Measurements from ENCODE around the gene NSD2. TPM values are rescaled to one million over a fixed set of nuclear protein-coding genes. Genes with fewer than 3 reads are reported as not detected.

The NSD2 gene
- polyA plus RNA-seq, 1 donor from 2014 or later: 51.6 TPM

- no peak overlapping the region for H2AFZ ChIP-seq (ENCODE audit: low read depth, low read length)
- no peak overlapping the region for H3K4me2 ChIP-seq (ENCODE audit: low read length)
- H3K27me3 ChIP-seq (ENCODE audit: insufficient read depth, low read depth, low read length): no peaks in the 10 kb centered on the region
- no peaks in the 10 kb centered on the region for H3F3A ChIP-seq (ENCODE audit: insufficient read depth, low read length, poor library complexity, severe bottlenecking)
- H3K9me3 ChIP-seq (ENCODE audit: low read length): no peaks in the 10 kb centered on the region
- H3K4me3 ChIP-seq (ENCODE audit: low read length): no peak overlapping the region
- TF ChIP-seq, protein P1, sequence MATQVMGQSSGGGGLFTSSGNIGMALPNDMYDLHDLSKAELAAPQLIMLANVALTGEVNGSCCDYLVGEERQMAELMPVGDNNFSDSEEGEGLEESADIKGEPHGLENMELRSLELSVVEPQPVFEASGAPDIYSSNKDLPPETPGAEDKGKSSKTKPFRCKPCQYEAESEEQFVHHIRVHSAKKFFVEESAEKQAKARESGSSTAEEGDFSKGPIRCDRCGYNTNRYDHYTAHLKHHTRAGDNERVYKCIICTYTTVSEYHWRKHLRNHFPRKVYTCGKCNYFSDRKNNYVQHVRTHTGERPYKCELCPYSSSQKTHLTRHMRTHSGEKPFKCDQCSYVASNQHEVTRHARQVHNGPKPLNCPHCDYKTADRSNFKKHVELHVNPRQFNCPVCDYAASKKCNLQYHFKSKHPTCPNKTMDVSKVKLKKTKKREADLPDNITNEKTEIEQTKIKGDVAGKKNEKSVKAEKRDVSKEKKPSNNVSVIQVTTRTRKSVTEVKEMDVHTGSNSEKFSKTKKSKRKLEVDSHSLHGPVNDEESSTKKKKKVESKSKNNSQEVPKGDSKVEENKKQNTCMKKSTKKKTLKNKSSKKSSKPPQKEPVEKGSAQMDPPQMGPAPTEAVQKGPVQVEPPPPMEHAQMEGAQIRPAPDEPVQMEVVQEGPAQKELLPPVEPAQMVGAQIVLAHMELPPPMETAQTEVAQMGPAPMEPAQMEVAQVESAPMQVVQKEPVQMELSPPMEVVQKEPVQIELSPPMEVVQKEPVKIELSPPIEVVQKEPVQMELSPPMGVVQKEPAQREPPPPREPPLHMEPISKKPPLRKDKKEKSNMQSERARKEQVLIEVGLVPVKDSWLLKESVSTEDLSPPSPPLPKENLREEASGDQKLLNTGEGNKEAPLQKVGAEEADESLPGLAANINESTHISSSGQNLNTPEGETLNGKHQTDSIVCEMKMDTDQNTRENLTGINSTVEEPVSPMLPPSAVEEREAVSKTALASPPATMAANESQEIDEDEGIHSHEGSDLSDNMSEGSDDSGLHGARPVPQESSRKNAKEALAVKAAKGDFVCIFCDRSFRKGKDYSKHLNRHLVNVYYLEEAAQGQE (IDR thresholded peaks at IDR 0.05; ENCODE audit: borderline replicate concordance): no peak
- TF ChIP-seq EZH2 (IDR thresholded peaks at IDR 0.05; ENCODE audit: borderline replicate concordance, insufficient read depth, low read length, poor library complexity, severe bottlenecking) (no peak), POLR2AphosphoS5 (IDR thresholded peaks at IDR 0.05) (no peak), EP300 (conservative IDR thresholded peaks at IDR 0.05; ENCODE audit: poor library complexity, severe bottlenecking) (no peak), MXI1 (conservative IDR thresholded peaks at IDR 0.05; ENCODE audit: poor library complexity, severe bottlenecking) (no peak), RAD21 (conservative IDR thresholded peaks at IDR 0.05) (no peak), TAF1 (IDR thresholded peaks at IDR 0.05; ENCODE audit: low read depth) (no peak), SMC3 (conservative IDR thresholded peaks at IDR 0.05; ENCODE audit: poor library complexity) (no peak)
- TF ChIP-seq, protein P2, sequence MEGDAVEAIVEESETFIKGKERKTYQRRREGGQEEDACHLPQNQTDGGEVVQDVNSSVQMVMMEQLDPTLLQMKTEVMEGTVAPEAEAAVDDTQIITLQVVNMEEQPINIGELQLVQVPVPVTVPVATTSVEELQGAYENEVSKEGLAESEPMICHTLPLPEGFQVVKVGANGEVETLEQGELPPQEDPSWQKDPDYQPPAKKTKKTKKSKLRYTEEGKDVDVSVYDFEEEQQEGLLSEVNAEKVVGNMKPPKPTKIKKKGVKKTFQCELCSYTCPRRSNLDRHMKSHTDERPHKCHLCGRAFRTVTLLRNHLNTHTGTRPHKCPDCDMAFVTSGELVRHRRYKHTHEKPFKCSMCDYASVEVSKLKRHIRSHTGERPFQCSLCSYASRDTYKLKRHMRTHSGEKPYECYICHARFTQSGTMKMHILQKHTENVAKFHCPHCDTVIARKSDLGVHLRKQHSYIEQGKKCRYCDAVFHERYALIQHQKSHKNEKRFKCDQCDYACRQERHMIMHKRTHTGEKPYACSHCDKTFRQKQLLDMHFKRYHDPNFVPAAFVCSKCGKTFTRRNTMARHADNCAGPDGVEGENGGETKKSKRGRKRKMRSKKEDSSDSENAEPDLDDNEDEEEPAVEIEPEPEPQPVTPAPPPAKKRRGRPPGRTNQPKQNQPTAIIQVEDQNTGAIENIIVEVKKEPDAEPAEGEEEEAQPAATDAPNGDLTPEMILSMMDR (IDR thresholded peaks at IDR 0.05; ENCODE audit: poor library complexity, severe bottlenecking): no peak
- H4K20me1 ChIP-seq (ENCODE audit: insufficient read depth): no peaks in the 10 kb centered on the region
- no peak overlapping the region for H3K9ac ChIP-seq (ENCODE audit: low read length)
- H3K9me2 ChIP-seq (ENCODE audit: insufficient read depth, low read length): no peaks in the 10 kb centered on the region
- H3K36me3 ChIP-seq (ENCODE audit: insufficient read depth, low read length): peaks cover 5% of the 10 kb centered on the region
- H3K27ac ChIP-seq (ENCODE audit: low read length): no peak overlapping the region
- H3K79me2 ChIP-seq (replicated peaks; ENCODE audit: insufficient read depth, low read length): no peaks in the 10 kb centered on the region
These were observed 40.5 kb upstream of the NSD2 start for GRCh38 chr4:1830642-1831228.

GRCh38 chr4:1831331-1831730, 39.9 kb upstream of the NSD2 start:
- Histone ChIP-seq H3K9me2 (ENCODE audit: insufficient read depth, low read length) (no peaks in the 10 kb centered on the region), H3K27ac (ENCODE audit: low read length) (no peak overlapping the region), H3K79me2 (replicated peaks; ENCODE audit: insufficient read depth, low read length) (no peaks in the 10 kb centered on the region), H2AFZ (ENCODE audit: low read depth, low read length) (no peak overlapping the region), H3K4me2 (ENCODE audit: low read length) (no peak overlapping the region), H3K9me3 (ENCODE audit: low read length) (no peaks in the 10 kb centered on the region), H3K4me3 (ENCODE audit: low read length) (no peak overlapping the region), H3K36me3 (ENCODE audit: insufficient read depth, low read length) (peaks cover 5% of the 10 kb centered on the region), H4K20me1 (ENCODE audit: insufficient read depth) (no peaks in the 10 kb centered on the region), H3K27me3 (ENCODE audit: insufficient read depth, low read depth, low read length) (no peaks in the 10 kb centered on the region), H3K9ac (ENCODE audit: low read length) (no peak overlapping the region), H3F3A (ENCODE audit: insufficient read depth, low read length, poor library complexity, severe bottlenecking) (no peaks in the 10 kb centered on the region)
- no peak for TF ChIP-seq TAF1 (IDR thresholded peaks at IDR 0.05; ENCODE audit: low read depth)
- no peak for TF ChIP-seq RAD21 (conservative IDR thresholded peaks at IDR 0.05)
- TF ChIP-seq SMC3 (conservative IDR thresholded peaks at IDR 0.05; ENCODE audit: poor library complexity): no peak
- TF ChIP-seq, protein P2 (IDR thresholded peaks at IDR 0.05; ENCODE audit: poor library complexity, severe bottlenecking): no peak
- TF ChIP-seq POLR2AphosphoS5 (IDR thresholded peaks at IDR 0.05): no peak
- TF ChIP-seq, protein P1 (IDR thresholded peaks at IDR 0.05; ENCODE audit: borderline replicate concordance): no peak
- TF ChIP-seq MXI1 (conservative IDR thresholded peaks at IDR 0.05; ENCODE audit: poor library complexity, severe bottlenecking): no peak
